ENCODE data around the gene LRRK1.

DNA sequence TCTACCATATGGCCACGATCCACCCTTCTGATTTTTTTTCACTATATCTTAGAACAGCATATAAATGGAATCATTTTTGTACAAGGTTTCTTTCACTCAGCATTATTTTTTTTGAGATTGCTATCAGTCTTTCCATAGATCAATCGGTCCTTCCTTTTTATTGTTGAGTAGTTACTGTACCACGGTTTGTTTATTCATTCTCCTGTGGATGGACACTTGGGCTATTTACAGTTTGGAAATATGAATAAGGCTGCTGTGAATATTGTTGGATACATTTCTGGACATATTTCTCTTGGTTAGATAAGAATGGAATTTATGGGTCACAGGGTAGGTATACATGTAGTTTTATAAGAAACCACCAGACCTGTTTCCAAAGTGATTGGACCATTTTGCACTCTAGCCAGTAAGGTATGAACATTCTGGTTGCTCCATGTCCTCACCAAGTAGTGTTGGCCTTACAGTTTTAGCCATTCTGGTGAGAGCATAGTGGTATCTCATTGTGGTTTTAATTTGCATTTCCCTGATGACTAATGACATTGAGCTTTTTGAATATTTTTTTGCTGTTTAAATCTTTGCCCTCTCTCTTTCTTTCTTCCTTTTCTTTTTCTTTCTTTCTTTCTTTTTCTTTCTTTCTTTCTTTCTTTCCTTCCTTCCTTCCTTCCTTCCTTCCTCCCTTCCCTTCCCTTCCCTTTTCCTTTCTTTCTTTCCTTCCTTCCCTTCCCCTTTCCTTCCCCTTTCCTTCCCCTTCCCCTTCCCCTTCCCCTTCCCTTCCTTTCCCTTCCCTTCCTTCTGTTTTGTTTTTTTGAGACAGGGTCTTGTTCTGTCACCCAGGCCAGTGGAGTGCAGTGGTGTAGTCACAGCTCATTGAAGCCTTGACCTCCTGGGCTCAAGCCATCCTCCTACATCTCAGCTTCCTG lies 49.2 kb downstream of the LRRK1 start:
- TF ChIP-seq EZH2 (IDR thresholded peaks at IDR 0.05) = no peak
- TF ChIP-seq POLR2AphosphoS5 (IDR thresholded peaks at IDR 0.05; ENCODE audit: borderline replicate concordance, low read depth, low read length) = no peak
- no peak for TF ChIP-seq FOXP2 (optimal IDR thresholded peaks at IDR 0.05; ENCODE audit: control extremely low read depth, extremely low read length, insufficient read depth)

All from SK-N-MC (cell line).